NCI-H187 (cell line): ENCODE results near the gene CDH3.

Experiments used
- DNase-seq, 2 experiments: peaks; one replicate each; lab custom pipeline; 2025; lab: John Stamatoyannopoulos, UW

The CDH3 gene

GRCh38 chr16:68737730-68738629 lies 92.9 kb downstream of the CDH3 start:
- no peak for DNase-seq

GRCh38 chr16:68739964-68740627 lies 95.0 kb downstream of the CDH3 start:
- no peak for DNase-seq

- no peak for DNase-seq
Measured at GRCh38 chr16:68740628-68741346, 95.7 kb downstream of the CDH3 start.

- DNase-seq: no peak
Measured at GRCh38 chr16:68743664-68744063, 98.6 kb downstream of the CDH3 start.

GRCh38 chr16:68744744-68745280 lies 99.7 kb downstream of the CDH3 start:
- DNase-seq: no peak

GRCh38 chr16:68746951-68747350 lies 101.8 kb downstream of the CDH3 start:
- no peak for DNase-seq

- no peak for DNase-seq
Measured at GRCh38 chr16:68749432-68749831, 104.3 kb downstream of the CDH3 start.
